ENCODE data around the gene JAZF1. TPM values are rescaled to one million over a fixed set of nuclear protein-coding genes. Genes with fewer than 3 reads are reported as not detected.

Gene JAZF1
- total and polyA plus RNA-seq, 9 donors = 10.4 to 36.0 (median 19.9) TPM

- Histone ChIP-seq H3K27me3 (no peaks in the 10 kb centered on the region), H3K4me1 (ENCODE audit: insufficient read depth) (no peaks in the 10 kb centered on the region), H3K36me3 (no peaks in the 10 kb centered on the region), H3K27ac (no peak overlapping the region), H3K9me3 (no peaks in the 10 kb centered on the region), H3K4me3 (no peak overlapping the region)
- TF ChIP-seq EP300 (IDR thresholded peaks at IDR 0.05) (no peak), POLR2A (IDR thresholded peaks at IDR 0.05) (no peak)
- TF ChIP-seq, protein P1, sequence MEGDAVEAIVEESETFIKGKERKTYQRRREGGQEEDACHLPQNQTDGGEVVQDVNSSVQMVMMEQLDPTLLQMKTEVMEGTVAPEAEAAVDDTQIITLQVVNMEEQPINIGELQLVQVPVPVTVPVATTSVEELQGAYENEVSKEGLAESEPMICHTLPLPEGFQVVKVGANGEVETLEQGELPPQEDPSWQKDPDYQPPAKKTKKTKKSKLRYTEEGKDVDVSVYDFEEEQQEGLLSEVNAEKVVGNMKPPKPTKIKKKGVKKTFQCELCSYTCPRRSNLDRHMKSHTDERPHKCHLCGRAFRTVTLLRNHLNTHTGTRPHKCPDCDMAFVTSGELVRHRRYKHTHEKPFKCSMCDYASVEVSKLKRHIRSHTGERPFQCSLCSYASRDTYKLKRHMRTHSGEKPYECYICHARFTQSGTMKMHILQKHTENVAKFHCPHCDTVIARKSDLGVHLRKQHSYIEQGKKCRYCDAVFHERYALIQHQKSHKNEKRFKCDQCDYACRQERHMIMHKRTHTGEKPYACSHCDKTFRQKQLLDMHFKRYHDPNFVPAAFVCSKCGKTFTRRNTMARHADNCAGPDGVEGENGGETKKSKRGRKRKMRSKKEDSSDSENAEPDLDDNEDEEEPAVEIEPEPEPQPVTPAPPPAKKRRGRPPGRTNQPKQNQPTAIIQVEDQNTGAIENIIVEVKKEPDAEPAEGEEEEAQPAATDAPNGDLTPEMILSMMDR (IDR thresholded peaks at IDR 0.05) = no peak
- no peak for DNase-seq
- intact Hi-C loops (cut with DNase I) = no loop called here
Observed at GRCh38 chr7:27958933-27959548, 221.6 kb downstream of the JAZF1 start.

DNA sequence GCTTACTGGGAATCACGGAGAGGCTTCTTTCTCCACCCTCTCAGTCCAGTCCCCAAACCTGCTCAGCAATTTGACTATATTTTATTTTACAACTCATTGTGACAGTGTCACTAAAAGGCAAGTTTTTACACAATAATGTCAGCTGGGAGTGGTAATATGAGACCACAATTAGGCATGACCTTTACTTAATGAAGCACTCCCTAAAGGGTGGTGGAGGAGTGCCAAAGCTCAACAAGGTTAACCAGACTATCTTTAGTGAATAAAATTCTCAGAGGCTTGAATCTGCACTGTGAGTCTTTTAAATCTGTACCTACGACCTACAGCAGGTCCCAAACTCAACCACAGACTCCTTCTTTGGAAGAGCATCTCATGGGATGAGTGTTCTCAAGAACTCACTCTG is 225.0 kb downstream of the JAZF1 start:
- H3K4me3 ChIP-seq = no peak overlapping the region
- H3K27me3 ChIP-seq = no peaks in the 10 kb centered on the region
- DNase-seq = no peak
- TF ChIP-seq, protein P1 (IDR thresholded peaks at IDR 0.05) = no peak
- TF ChIP-seq EP300 (IDR thresholded peaks at IDR 0.05) = no peak
- TF ChIP-seq POLR2A (IDR thresholded peaks at IDR 0.05) = no peak
- H3K27ac ChIP-seq = no peak overlapping the region
- intact Hi-C loops (cut with DNase I) = no loop called here
- H3K4me1 ChIP-seq (ENCODE audit: insufficient read depth) = no peaks in the 10 kb centered on the region
- 77 to 95% (median 93%) methylated on average over 2 of the region's 2 CpGs for WGBS, 3 donors
- no peaks in the 10 kb centered on the region for H3K9me3 ChIP-seq
- no peaks in the 10 kb centered on the region for H3K36me3 ChIP-seq

GRCh38 chr7:27955011-27955410 is 225.6 kb downstream of the JAZF1 start:
- no peak for TF ChIP-seq EP300 (IDR thresholded peaks at IDR 0.05)
- no peak for TF ChIP-seq POLR2A (IDR thresholded peaks at IDR 0.05)
- TF ChIP-seq, protein P1 (IDR thresholded peaks at IDR 0.05) = no peak
- no peak for DNase-seq
- Histone ChIP-seq H3K27ac (no peak overlapping the region), H3K36me3 (no peaks in the 10 kb centered on the region), H3K4me1 (ENCODE audit: insufficient read depth) (no peaks in the 10 kb centered on the region), H3K27me3 (no peaks in the 10 kb centered on the region), H3K4me3 (no peak overlapping the region), H3K9me3 (no peaks in the 10 kb centered on the region)
- 66 to 85% (median 78%) methylated on average over 3 of the region's 3 CpGs for WGBS, 3 donors
- intact Hi-C loops (cut with DNase I) = no loop called here

DNA sequence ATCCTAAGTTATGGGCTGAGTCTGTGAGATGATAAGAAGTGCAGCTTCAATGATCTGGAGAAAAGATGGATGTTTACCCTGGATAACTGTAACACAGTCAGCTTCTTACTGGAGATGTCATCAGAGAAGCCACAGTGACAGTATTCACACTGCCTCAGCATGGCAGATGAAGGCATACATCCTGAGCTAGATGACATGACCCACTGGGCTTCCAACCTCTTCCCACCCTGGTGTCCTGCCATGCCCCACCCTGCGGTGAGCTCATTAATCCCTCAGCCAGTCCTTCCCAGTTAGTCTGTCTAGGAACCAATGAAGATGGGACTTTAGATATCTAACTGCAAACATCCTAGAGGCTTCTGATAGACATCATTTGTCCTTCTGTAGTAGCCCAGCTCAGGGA is 226.8 kb downstream of the JAZF1 start:
- DNase-seq = no peak
- intact Hi-C loops (cut with DNase I) = no loop called here
- Histone ChIP-seq H3K4me3 (no peak overlapping the region), H3K27ac (no peak overlapping the region), H3K4me1 (ENCODE audit: insufficient read depth) (no peaks in the 10 kb centered on the region), H3K27me3 (no peaks in the 10 kb centered on the region), H3K9me3 (no peaks in the 10 kb centered on the region), H3K36me3 (no peaks in the 10 kb centered on the region)
- TF ChIP-seq, protein P1 (IDR thresholded peaks at IDR 0.05) = no peak
- TF ChIP-seq POLR2A (IDR thresholded peaks at IDR 0.05) (no peak), EP300 (IDR thresholded peaks at IDR 0.05) (no peak)
- 92 to 100% (median 100%) methylated on average over 1 of the region's 1 CpG for WGBS, 3 donors
